Karpas-422 (cell line): ENCODE measurements around the gene FAM174C. TPM values are rescaled to one million over a fixed set of nuclear protein-coding genes. Genes with fewer than 3 reads are reported as not detected.

ENCODE experiments used
- DNase-seq: peaks from one replicate; pipeline ENCODE4 v3.0.0-alpha.2; 2015
- H2AFZ ChIP-seq: fragments of 200-600 bp; sonication (generic); 2 replicates; pipeline ENCODE4 v1.6.1; 2014; ENCODE audit warnings: antibody characterized with exemption, low read length, mixed read lengths
- H3K27ac ChIP-seq: fragments of 200-600 bp; sonication (generic); 2 replicates; pipeline ENCODE4 v1.5.1; 2014; ENCODE audit warnings: mild to moderate bottlenecking, low read length, moderate library complexity
- H3K27me3 ChIP-seq: fragments of 200-600 bp; sonication (generic); 2 replicates; pipeline ENCODE4 v1.6.1; 2014; ENCODE audit warnings: low read length, mixed read lengths
- H3K36me3 ChIP-seq: fragments of 200-600 bp; sonication (generic); 2 replicates; pipeline ENCODE4 v1.6.1; 2014; ENCODE audit warnings: low read length, mixed read lengths; ENCODE audit not compliant: insufficient read depth
- H3K4me1 ChIP-seq: fragments of 200-600 bp; sonication (generic); 2 replicates; pipeline ENCODE4 v1.6.1; 2014; ENCODE audit warnings: mild to moderate bottlenecking, low read length, mixed read lengths
- H3K4me2 ChIP-seq: fragments of 200-600 bp; sonication (generic); 2 replicates; pipeline ENCODE4 v1.6.1; 2014; ENCODE audit warnings: low read length, low read depth, mild to moderate bottlenecking; ENCODE audit not compliant: poor library complexity, severe bottlenecking
- H3K4me3 ChIP-seq: fragments of 200-600 bp; sonication (generic); 2 replicates; pipeline ENCODE4 v1.5.1; 2014; ENCODE audit warnings: mild to moderate bottlenecking, antibody characterized with exemption, low read length, mixed read lengths
- H3K79me2 ChIP-seq: fragments of 200-600 bp; sonication (generic); 2 replicates; pipeline ENCODE4 v1.6.1; 2014; ENCODE audit warnings: mild to moderate bottlenecking, low read length, mixed read lengths
- H3K9ac ChIP-seq: fragments of 200-600 bp; sonication (generic); 2 replicates; pipeline ENCODE4 v1.6.0; 2014; ENCODE audit warnings: low read length
- H3K9me2 ChIP-seq: fragments of 200-600 bp; sonication (generic), shearing (Covaris generic); replicated peaks from 2 replicates; pipeline ENCODE4 v1.6.0; 2014; ENCODE audit warnings: mild to moderate bottlenecking, low read length, moderate library complexity; ENCODE audit not compliant: insufficient read depth
- H3K9me3 ChIP-seq: fragments of 300-700, 200-600 bp; sonication (generic); 2 replicates; pipeline ENCODE4 v1.6.1; 2014; ENCODE audit warnings: low read length, mixed read lengths
- H4K20me1 ChIP-seq: fragments of 200-600 bp; sonication (generic); 2 replicates; pipeline ENCODE4 v1.6.1; 2014; ENCODE audit warnings: mild to moderate bottlenecking, antibody characterized with exemption, low read length, low read depth; ENCODE audit not compliant: insufficient read depth
- total RNA-seq: library from RNA; depleted of rRNA; stranded (reverse); fragments of >200 nt; shearing (Covaris generic); gene quantifications from 2 replicates; pipeline ENCODE4 v1.2.3, GENCODE V29; 2014; ENCODE audit warnings: low replicate concordance

Gene FAM174C
- total RNA-seq, 1 experiment from 2014 or later, result 32.7 TPM

- Histone ChIP-seq H3K4me3 (peak overlapping the region; percentile 100), H3K9me2 (no peaks in the 10 kb centered on the region), H3K9me3 (no peaks in the 10 kb centered on the region), H3K4me2 (peak overlapping the region; percentile 94), H3K27ac (peak overlapping the region; percentile 70), H3K36me3 (no peaks in the 10 kb centered on the region), H4K20me1 (0 out of 2 replicates have a peak, but pooled peaks cover 6% of the 10 kb centered on the region), H3K79me2 (peaks cover 24% of the 10 kb centered on the region), H2AFZ (peak overlapping the region; percentile 70; the same call in 1 of the 2 replicates), H3K9ac (peak overlapping the region; percentile 100), H3K27me3 (no peaks in the 10 kb centered on the region), H3K4me1 (peaks cover 60% of the 10 kb centered on the region)
- peak; percentile 98 for DNase-seq
These were observed 35.3 kb upstream of the FAM174C start for GRCh38 chr19:1239796-1240737.

- H3K4me1 ChIP-seq, result peaks cover 69% of the 10 kb centered on the region
These were observed 34.4 kb upstream of the FAM174C start for GRCh38 chr19:1240925-1241324.

GRCh38 chr19:1241417-1242095 lies 33.8 kb upstream of the FAM174C start, which contains the start of gene ATP5F1D:
Gene ATP5F1D (plus strand): TSS chr19:1241751. CDS start chr19:1241851, 100 bp downstream.
- H3K4me1 ChIP-seq, result peaks cover 73% of the 10 kb centered on the region
- no peaks in the 10 kb centered on the region for H3K27me3 ChIP-seq
- H3K36me3 ChIP-seq, result no peaks in the 10 kb centered on the region
- peak; percentile 98 for DNase-seq
- peak within 1 kb of the TSS; percentile 77 for H3K27ac ChIP-seq
- peak within 1 kb of the TSS; percentile 94 for H3K4me2 ChIP-seq
- H4K20me1 ChIP-seq, result 0 out of 2 replicates have a peak, but pooled peaks cover 6% of the 10 kb centered on the region
- peak within 1 kb of the TSS; percentile 100 for H3K4me3 ChIP-seq
- no peaks in the 10 kb centered on the region for H3K9me2 ChIP-seq
- peak within 1 kb of the TSS; percentile 100 for H3K9ac ChIP-seq
- peaks cover 24% of the 10 kb centered on the region for H3K79me2 ChIP-seq
- H3K9me3 ChIP-seq, result no peaks in the 10 kb centered on the region
- 0 out of 2 replicates have a peak within 1 kb of the TSS, but pooled peaks have one; percentile 16 for H2AFZ ChIP-seq

More at GRCh38 chr19:1240925-1241324, 34.4 kb upstream of the FAM174C start:
- DNase-seq, result no peak
- H3K9me3 ChIP-seq, result no peaks in the 10 kb centered on the region
- peak overlapping the region; percentile 94 for H3K4me2 ChIP-seq
- peak overlapping the region; percentile 100 for H3K9ac ChIP-seq
- H3K27me3 ChIP-seq, result no peaks in the 10 kb centered on the region
- peak overlapping the region; percentile 100 for H3K4me3 ChIP-seq
- 0 out of 2 replicates have a peak, but pooled peaks cover 6% of the 10 kb centered on the region for H4K20me1 ChIP-seq
- H2AFZ ChIP-seq, result 0 out of 2 replicates have a peak overlapping the region, but pooled peaks have one; percentile 16
- peaks cover 24% of the 10 kb centered on the region for H3K79me2 ChIP-seq
- H3K9me2 ChIP-seq, result no peaks in the 10 kb centered on the region
- H3K36me3 ChIP-seq, result no peaks in the 10 kb centered on the region
- H3K27ac ChIP-seq, result peak overlapping the region; percentile 44

DNA sequence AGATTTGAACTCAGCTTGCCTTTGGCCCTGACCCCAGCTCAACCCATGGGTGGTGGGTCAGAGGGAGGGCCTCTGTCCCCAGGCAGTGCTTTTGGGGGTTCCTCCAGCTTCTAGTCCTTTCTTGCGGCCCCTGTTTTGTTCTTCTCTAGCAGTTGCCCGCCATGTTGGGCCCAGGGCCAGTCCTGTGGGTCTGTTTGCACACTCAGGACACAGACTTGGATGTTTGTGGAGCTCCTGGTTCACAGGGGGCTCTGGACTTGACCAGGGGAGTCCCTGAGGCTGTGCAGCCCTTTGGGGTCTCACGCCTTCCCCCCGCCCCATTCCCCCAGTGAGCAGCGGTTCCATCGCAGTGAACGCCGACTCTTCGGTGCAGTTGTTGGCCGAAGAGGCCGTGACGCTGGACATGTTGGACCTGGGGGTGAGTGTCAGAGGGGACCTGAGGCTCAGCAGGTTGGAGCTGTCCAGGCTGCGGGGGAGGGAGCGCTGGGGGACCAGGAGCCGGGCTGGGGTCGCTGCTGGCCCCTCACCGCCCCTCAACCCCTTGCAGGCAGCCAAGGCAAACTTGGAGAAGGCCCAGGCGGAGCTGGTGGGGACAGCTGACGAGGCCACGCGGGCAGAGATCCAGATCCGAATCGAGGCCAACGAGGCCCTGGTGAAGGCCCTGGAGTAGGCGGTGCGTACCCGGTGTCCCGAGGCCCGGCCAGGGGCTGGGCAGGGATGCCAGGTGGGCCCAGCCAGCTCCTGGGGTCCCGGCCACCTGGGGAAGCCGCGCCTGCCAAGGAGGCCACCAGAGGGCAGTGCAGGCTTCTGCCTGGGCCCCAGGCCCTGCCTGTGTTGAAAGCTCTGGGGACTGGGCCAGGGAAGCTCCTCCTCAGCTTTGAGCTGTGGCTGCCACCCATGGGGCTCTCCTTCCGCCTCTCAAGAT lies 31.3 kb upstream of the FAM174C start:
- Histone ChIP-seq H3K9me2 (no peaks in the 10 kb centered on the region), H3K9me3 (no peaks in the 10 kb centered on the region), H3K27me3 (no peaks in the 10 kb centered on the region), H3K9ac (peak overlapping the region; percentile 100), H3K27ac (peak overlapping the region; percentile 89), H3K79me2 (peaks cover 19% of the 10 kb centered on the region), H3K4me2 (peak overlapping the region; percentile 94), H3K4me1 (peaks cover 63% of the 10 kb centered on the region), H3K4me3 (peak overlapping the region; percentile 100), H3K36me3 (no peaks in the 10 kb centered on the region), H4K20me1 (0 out of 2 replicates have a peak, but pooled peaks cover 6% of the 10 kb centered on the region), H2AFZ (no peak overlapping the region)
- peak; percentile 94 for DNase-seq

GRCh38 chr19:1244693-1245451 lies 30.5 kb upstream of the FAM174C start:
- Histone ChIP-seq H3K36me3 (no peaks in the 10 kb centered on the region; the same call in 1 of the 2 replicates), H3K4me3 (peak overlapping the region; percentile 100), H2AFZ (no peak overlapping the region), H3K9me3 (no peaks in the 10 kb centered on the region), H3K79me2 (peaks cover 21% of the 10 kb centered on the region), H3K4me1 (peaks cover 55% of the 10 kb centered on the region), H4K20me1 (peaks cover 8% of the 10 kb centered on the region; the same call in 1 of the 2 replicates), H3K4me2 (peak overlapping the region; percentile 94), H3K9ac (peak overlapping the region; percentile 100), H3K27me3 (no peaks in the 10 kb centered on the region), H3K9me2 (no peaks in the 10 kb centered on the region), H3K27ac (peak overlapping the region; percentile 89)
- no peak for DNase-seq

DNA sequence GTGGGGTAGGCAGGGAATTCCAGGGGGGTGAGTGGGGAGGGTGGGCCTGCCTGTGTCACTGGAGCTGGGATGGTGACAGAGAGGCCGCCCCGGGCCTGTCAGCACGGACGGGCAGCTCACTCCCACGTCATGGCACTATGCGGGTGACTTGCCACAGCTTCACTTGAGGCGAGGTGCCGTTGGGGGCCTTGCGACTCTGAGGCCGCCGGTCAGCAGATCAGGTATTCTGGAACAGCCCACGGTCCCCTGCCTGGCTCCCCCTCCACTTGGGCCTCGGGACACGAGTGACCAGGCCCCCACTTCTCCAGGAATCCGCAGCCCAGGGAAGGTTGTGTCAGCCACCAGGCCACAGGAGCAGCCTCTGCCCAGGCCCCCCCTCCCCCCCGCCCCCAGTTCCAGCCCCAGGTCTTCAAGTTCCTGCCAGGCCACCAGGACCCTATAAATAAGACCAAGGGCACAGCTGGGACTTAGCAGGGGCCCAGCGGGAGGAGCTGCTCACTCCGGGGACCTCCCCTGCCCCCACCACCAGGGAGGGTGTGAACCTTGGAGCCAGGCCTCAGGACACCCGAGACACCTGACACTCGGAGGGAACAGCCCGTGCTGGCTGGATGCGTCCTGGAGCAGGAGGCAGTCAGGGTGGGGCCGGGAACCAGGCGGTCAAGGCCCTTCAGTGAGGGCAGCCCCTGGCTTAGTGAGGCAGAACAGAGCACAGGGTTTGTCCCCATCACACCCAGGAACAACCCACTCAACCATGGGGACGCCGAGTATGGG lies 29.7 kb upstream of the FAM174C start:
- no peaks in the 10 kb centered on the region for H3K9me2 ChIP-seq
- H3K9me3 ChIP-seq, result no peaks in the 10 kb centered on the region
- peaks cover 9% of the 10 kb centered on the region; the same call in 1 of the 2 replicates for H4K20me1 ChIP-seq
- H3K4me2 ChIP-seq, result peak overlapping the region; percentile 94
- H3K9ac ChIP-seq, result peak overlapping the region; percentile 100
- H3K27me3 ChIP-seq, result no peaks in the 10 kb centered on the region
- peaks cover 23% of the 10 kb centered on the region for H3K79me2 ChIP-seq
- H3K4me1 ChIP-seq, result peaks cover 53% of the 10 kb centered on the region
- H2AFZ ChIP-seq, result no peak overlapping the region
- H3K4me3 ChIP-seq, result peak overlapping the region; percentile 100
- H3K27ac ChIP-seq, result peak overlapping the region; percentile 89
- peak; percentile 70 for DNase-seq
- H3K36me3 ChIP-seq, result no peaks in the 10 kb centered on the region; the same call in 1 of the 2 replicates
